Right lobe of liver (tissue), 4 donors: ENCODE measurements around the gene POLR1A.

ENCODE experiments used
- CTCF ChIP-seq, 4 donors: fragments of 200-600 bp in 3 of 4; fragments of 450-650 bp in 1 of 4; IDR thresholded peaks; one replicate each; pipeline versions ENCODE4 v1.5.1 to v1.8.0; 2016 to 2022; ENCODE audit warnings: antibody characterized with exemption in 4 of 4, mild to moderate bottlenecking in 2 of 4
- POLR2A ChIP-seq: fragments of 450-650 bp; IDR thresholded peaks from one replicate; pipeline ENCODE4 v1.6.1; 2017; ENCODE audit warnings: antibody characterized with exemption, mild to moderate bottlenecking
- donor health status: DM: no; HTN: no; CAD: no.
- donor health status: DM: no; HTN: no; CAD: no.
- donor health status: DM: no; HTN: yes; CAD: no.

- TF ChIP-seq CTCF (IDR thresholded peaks at IDR 0.05): no peak
- TF ChIP-seq POLR2A: no peak
Measured at GRCh38 chr2:86017901-86018896, 87.5 kb downstream of the POLR1A start.
